Measurements from ENCODE around the gene TIAM2.

TIAM2 gene

GRCh38 chr6:155023717-155024116, 28.6 kb downstream of the TIAM2 start:
- no peak for DNase-seq

- no peak for DNase-seq
These were observed 29.4 kb downstream of the TIAM2 start for GRCh38 chr6:155024391-155025027.

- DNase-seq = peak in 5 of 51 donors; percentile 3 to 22 (median 6)
These were observed 31.0 kb downstream of the TIAM2 start for GRCh38 chr6:155026022-155026705.

GRCh38 chr6:155026706-155027045, 31.6 kb downstream of the TIAM2 start:
- no peak for DNase-seq

GRCh38 chr6:155030148-155030720, 35.1 kb downstream of the TIAM2 start:
- DNase-seq = no peak

- no peak for DNase-seq
These were observed 36.0 kb downstream of the TIAM2 start for GRCh38 chr6:155031091-155031490.

- DNase-seq = no peak
These were observed 38.1 kb downstream of the TIAM2 start for GRCh38 chr6:155033021-155033791.

- DNase-seq = no peak
These were observed 41.8 kb downstream of the TIAM2 start for GRCh38 chr6:155036907-155037306.

GRCh38 chr6:155038104-155038503, 43.0 kb downstream of the TIAM2 start:
- DNase-seq = no peak

GRCh38 chr6:155038527-155038926, 43.4 kb downstream of the TIAM2 start:
- no peak for DNase-seq

- no peak for DNase-seq
These were observed 44.5 kb downstream of the TIAM2 start for GRCh38 chr6:155039618-155040017.

- DNase-seq = no peak
These were observed 45.0 kb downstream of the TIAM2 start for GRCh38 chr6:155040154-155040553.

GRCh38 chr6:155040901-155041650, 46.0 kb downstream of the TIAM2 start:
- DNase-seq = peak in 2 of 51 donors; percentile 10 to 34

- peak in 1 of 51 donors; percentile 4 for DNase-seq
These were observed 46.7 kb downstream of the TIAM2 start for GRCh38 chr6:155041741-155042279.

GRCh38 chr6:155042983-155043382, 47.9 kb downstream of the TIAM2 start:
- DNase-seq = no peak

- DNase-seq = no peak
These were observed 50.7 kb downstream of the TIAM2 start for GRCh38 chr6:155045561-155046404.

GRCh38 chr6:155047523-155047922, 52.4 kb downstream of the TIAM2 start:
- no peak for DNase-seq

GRCh38 chr6:155050311-155050710, 55.2 kb downstream of the TIAM2 start:
- no peak for DNase-seq

GRCh38 chr6:155054491-155055250, 59.6 kb downstream of the TIAM2 start:
- DNase-seq = no peak
